Lower leg skin (tissue), 4 donors: ENCODE measurements around the gene ARRDC4. TPM values are rescaled to one million over a fixed set of nuclear protein-coding genes. Genes with fewer than 3 reads are reported as not detected.

Source experiments
- DNase-seq, 2 donors: peaks; one replicate each; pipeline ENCODE4 v3.0.0-alpha.2; 2019; ENCODE audit warnings: low spot score in 2 of 2
- H3K4me3 ChIP-seq: fragments of 200-600 bp; sonication (generic); 2 replicates; pipeline ENCODE4 v1.5.1; 2017; ENCODE audit warnings: mild to moderate bottlenecking, low read depth; ENCODE audit not compliant: poor library complexity, severe bottlenecking
- CTCF ChIP-seq, 3 donors: fragments of 450-650 bp; IDR thresholded peaks; one replicate each; pipeline ENCODE4 v1.5.1; 2016; ENCODE audit warnings: antibody characterized with exemption in 3 of 3, mild to moderate bottlenecking in 3 of 3, moderate library complexity in 2 of 3
- POLR2A ChIP-seq, 2 donors: fragments of 450-650 bp; IDR thresholded peaks; one replicate each; pipeline ENCODE4 v1.6.1; 2016 to 2017; ENCODE audit warnings: antibody characterized with exemption in 2 of 2, mild to moderate bottlenecking in 1 of 2, moderate library complexity in 1 of 2
- WGBS, 2 donors: methylation state at CpG; one replicate each; pipeline ENCODE4 v1.1.5; 2018; 5-methylcytosine and 5-hydroxymethylcytosine counted together
- intact Hi-C: fragments of 100-400 bp; cut with DNase I; formaldehyde crosslinking; loops from one replicate; pipeline ENCODE4 v1.15.0; 2023; ENCODE audit warnings: low total_unique reads
- total RNA-seq, 4 donors: library from RNA; depleted of rRNA; stranded (reverse); fragments of >200 nt; gene quantifications; one replicate each; pipeline ENCODE4 v1.1.0, GENCODE V29; 2016

The ARRDC4 gene
- total RNA-seq, 4 donors from 2014 or later, result 44.0 to 103 (median 60.3) TPM

DNA sequence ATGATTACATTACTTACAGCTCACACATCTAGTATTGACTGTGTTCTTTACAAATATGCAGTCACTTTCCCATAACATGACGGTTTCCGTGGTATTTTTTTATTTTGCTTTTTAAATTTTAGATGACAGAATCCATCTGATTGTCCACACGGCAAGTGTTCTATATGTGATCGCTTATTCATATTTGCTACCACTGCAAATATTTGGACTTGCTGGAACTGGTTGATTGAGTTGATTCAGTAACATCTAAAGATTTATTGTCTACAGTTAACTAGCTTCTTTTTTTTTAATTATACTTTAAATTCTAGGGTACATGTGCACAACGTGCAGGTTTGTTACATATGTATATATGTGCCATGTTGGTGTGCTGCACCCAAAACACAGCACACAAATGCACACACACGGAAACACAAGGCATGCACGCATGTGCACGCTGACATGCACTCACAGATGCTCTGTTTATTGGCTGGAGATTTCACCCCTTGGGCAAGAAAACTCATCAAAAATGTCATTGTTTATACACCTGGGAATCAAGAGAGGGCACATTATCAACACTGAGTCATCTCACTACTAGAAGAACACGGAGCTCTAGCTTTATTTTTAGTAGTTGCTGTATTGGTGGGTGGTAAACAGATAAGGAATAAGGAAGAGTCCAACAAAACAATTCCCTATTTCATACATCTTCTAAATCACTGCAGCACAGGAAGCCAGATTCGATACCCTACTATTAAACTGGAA lies 16.4 kb downstream of the ARRDC4 start:
- intact Hi-C loops, result no loop called here
- 45 to 53% methylated on average over 10 of the region's 10 CpGs for WGBS, 2 donors
- no peak overlapping the region for H3K4me3 ChIP-seq
- no peak for DNase-seq
- TF ChIP-seq POLR2A (IDR thresholded peaks at IDR 0.05) (no peak), CTCF (IDR thresholded peaks at IDR 0.05) (no peak)

DNA sequence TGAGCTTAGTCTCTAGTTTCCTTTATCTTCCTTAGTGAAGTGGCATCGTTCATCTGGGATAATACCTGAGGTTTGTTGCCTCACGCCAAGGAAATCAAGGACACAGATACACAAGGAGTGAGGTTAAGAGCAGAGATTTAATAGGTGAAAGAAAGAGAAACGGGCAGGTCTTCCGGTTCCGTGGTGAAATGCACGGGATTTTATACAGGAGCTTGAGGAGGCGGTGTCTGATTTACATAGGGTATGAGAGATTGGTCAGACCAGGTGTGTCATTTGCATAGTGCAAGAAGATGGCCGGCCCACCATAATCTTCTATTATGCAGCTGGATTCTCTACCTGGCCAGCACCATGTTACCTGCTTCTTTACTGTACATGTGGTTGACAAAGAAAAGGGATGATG lies 17.2 kb downstream of the ARRDC4 start:
- intact Hi-C loops, result no loop called here
- no peak for TF ChIP-seq CTCF (IDR thresholded peaks at IDR 0.05)
- no peak for TF ChIP-seq POLR2A (IDR thresholded peaks at IDR 0.05)
- peak in 1 of 2 donors; percentile 53 for DNase-seq
- WGBS, 2 donors, result 47 to 51% methylated on average over 8 of the region's 8 CpGs
- no peak overlapping the region for H3K4me3 ChIP-seq

DNA sequence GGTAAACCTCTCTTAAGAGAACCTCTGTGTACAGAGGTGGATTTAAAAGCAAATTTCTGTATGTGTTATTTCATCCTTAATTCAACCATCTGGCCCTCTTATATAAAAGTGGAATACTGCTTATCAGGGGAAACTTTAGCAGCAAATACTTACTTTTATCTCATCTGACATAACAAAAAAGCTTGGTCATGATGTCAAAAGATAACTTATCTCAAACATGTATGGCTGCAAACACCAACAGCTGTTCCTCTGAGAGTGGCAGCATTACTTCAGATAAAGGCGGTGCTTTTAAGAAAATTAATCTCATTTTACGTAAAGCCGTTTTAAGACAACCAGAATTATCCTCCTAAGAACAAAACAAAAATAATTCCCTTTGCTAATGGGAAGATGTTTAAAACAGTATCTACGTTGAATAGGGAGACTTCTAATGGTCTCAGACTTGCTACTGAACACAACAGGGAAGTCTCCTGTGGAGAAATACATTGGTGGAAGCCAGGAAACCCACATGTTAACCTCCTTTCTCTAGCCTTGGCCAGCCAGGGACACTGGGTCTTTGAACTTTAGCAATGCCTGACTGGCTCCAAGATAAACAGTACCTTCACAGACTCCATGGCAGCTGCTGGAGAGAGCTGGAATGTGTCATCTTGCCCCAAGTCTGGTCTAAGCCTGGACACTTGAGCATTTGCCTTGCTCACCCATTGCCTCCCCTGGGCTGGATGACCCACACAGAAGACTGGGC lies 18.1 kb downstream of the ARRDC4 start:
- WGBS, 2 donors, result 66 to 76% methylated on average over 4 of the region's 4 CpGs
- DNase-seq, result no peak
- intact Hi-C loops, result no loop called here
- H3K4me3 ChIP-seq, result no peak overlapping the region
- TF ChIP-seq CTCF (IDR thresholded peaks at IDR 0.05) (no peak), POLR2A (IDR thresholded peaks at IDR 0.05) (no peak)

DNA sequence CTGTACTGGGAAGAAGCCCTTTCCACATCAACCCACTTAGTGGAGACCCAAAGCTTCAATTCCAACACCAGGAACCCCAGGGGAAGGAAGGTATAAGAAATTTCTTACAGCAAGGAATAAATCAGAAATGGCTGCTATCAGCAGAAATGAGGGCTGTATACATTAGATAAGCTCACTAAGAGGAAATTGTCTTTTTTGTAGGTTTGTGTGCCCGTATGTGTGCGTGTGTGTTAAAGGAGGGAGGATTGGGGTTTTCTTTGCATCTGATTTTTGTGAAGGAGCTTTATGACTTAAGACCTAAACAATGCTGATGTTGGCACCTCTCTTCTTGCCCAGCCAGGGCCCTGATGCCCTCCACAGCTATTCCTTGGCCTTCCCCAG lies 18.6 kb downstream of the ARRDC4 start:
- no peak overlapping the region for H3K4me3 ChIP-seq
- 91 to 95% methylated on average over 2 of the region's 2 CpGs for WGBS, 2 donors
- intact Hi-C loops, result no loop called here
- TF ChIP-seq POLR2A (IDR thresholded peaks at IDR 0.05) (no peak), CTCF (IDR thresholded peaks at IDR 0.05) (no peak)
- DNase-seq, result no peak

- 78 to 81% methylated on average over 3 of the region's 3 CpGs for WGBS, 2 donors
- no peak for DNase-seq
- intact Hi-C loops, result no loop called here
- no peak overlapping the region for H3K4me3 ChIP-seq
- TF ChIP-seq POLR2A (IDR thresholded peaks at IDR 0.05), result no peak
- no peak for TF ChIP-seq CTCF (IDR thresholded peaks at IDR 0.05)
Measured at GRCh38 chr15:97981058-97981457, 20.6 kb downstream of the ARRDC4 start.
